ENCODE results near the gene DDX19B. TPM values are rescaled to one million over a fixed set of nuclear protein-coding genes. Genes with fewer than 3 reads are reported as not detected.
"Not testable (repeated sequence)": the region's sequence is repeated elsewhere in the genome, so short reads cannot be mapped to it uniquely, and the experiment has no call there.

DDX19B gene
- polyA plus RNA-seq, 1 donor (not counting 4 experiments of a cell fraction or from before 2014, with no cell fraction given) = 24.6 TPM

DNA sequence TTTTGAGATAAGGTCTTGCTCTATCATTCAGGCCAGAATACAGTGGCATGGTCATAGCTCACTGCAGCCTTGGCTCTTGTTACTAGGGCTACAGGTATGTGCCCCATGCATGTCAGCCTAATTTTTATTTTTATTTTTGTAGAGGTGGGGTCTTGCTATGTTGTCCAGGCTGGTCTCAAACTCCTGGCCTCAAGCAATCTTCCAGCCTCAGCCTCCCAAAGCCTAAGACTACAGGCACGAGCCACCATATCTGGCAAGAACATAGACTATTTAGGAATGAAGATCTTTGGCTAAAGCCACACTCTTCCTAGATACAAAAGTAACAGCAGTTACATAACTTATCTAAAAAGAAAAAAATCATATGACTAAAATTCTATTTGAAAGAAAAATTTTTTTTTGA, 32.1 kb downstream of the DDX19B start:
- no peak overlapping the region for H3K27ac ChIP-seq (ENCODE audit: control insufficient read depth, insufficient read depth, low read length)
- DNase-seq (ENCODE audit: low read depth, low spot score) (no peak), FAIRE-seq (no peak)
- TF ChIP-seq, protein P1, sequence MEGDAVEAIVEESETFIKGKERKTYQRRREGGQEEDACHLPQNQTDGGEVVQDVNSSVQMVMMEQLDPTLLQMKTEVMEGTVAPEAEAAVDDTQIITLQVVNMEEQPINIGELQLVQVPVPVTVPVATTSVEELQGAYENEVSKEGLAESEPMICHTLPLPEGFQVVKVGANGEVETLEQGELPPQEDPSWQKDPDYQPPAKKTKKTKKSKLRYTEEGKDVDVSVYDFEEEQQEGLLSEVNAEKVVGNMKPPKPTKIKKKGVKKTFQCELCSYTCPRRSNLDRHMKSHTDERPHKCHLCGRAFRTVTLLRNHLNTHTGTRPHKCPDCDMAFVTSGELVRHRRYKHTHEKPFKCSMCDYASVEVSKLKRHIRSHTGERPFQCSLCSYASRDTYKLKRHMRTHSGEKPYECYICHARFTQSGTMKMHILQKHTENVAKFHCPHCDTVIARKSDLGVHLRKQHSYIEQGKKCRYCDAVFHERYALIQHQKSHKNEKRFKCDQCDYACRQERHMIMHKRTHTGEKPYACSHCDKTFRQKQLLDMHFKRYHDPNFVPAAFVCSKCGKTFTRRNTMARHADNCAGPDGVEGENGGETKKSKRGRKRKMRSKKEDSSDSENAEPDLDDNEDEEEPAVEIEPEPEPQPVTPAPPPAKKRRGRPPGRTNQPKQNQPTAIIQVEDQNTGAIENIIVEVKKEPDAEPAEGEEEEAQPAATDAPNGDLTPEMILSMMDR (optimal IDR thresholded peaks at IDR 0.05 in 1 of 3, IDR thresholded peaks at IDR 0.05 in 1 of 3, conservative IDR thresholded peaks at IDR 0.05 in 1 of 3; ENCODE audit: extremely low read depth in 1 of 3, insufficient read depth in 2 of 3, low read length in 3 of 3) = no peak
- TF ChIP-seq EZH2 (IDR thresholded peaks at IDR 0.05; ENCODE audit: low read length) = no peak
- H3K4me3 ChIP-seq (ENCODE audit: control insufficient read depth in 2 of 3, extremely low read depth in 1 of 3, insufficient read depth in 2 of 3, low read depth in 1 of 3, low read length in 3 of 3) = no peak overlapping the region
- no peak overlapping the region for H2AFZ ChIP-seq (ENCODE audit: control insufficient read depth, low read length)
- no peaks in the 10 kb centered on the region for H3K9me3 ChIP-seq (ENCODE audit: control insufficient read depth, low read depth, low read length)
- no peak overlapping the region for H3K9ac ChIP-seq (ENCODE audit: control insufficient read depth, extremely low read depth, insufficient read depth, low read length)
- no peaks in the 10 kb centered on the region for H4K20me1 ChIP-seq (ENCODE audit: control insufficient read depth, extremely low read depth, insufficient read depth, low read length)
- H3K27me3 ChIP-seq (ENCODE audit: control insufficient read depth, extremely low read depth, insufficient read depth, low read length) = no peaks in the 10 kb centered on the region
- H3K36me3 ChIP-seq (ENCODE audit: control insufficient read depth in 2 of 2, extremely low read depth in 1 of 2, insufficient read depth in 2 of 2, low read length in 2 of 2) = peaks cover 10 to 12% of the 10 kb centered on the region in 2 experiments
- no peaks in the 10 kb centered on the region for H3K79me2 ChIP-seq (ENCODE audit: control insufficient read depth, insufficient read depth, low read length)
- no peak overlapping the region for H3K4me2 ChIP-seq (ENCODE audit: control insufficient read depth, extremely low read depth, insufficient read depth, low read depth, low read length)
- no peaks in the 10 kb centered on the region for H3K4me1 ChIP-seq (ENCODE audit: control insufficient read depth, extremely low read depth, insufficient read depth, low read length)
- dilution Hi-C loops (cut with MboI; ENCODE audit: extremely low pct_ligation_motif_present, low sequenced_read_pairs) = no loop called here
- no peaks in the 10 kb centered on the region for H3K9me1 ChIP-seq (ENCODE audit: control insufficient read depth, extremely low read depth, insufficient read depth, low read length)

DNA sequence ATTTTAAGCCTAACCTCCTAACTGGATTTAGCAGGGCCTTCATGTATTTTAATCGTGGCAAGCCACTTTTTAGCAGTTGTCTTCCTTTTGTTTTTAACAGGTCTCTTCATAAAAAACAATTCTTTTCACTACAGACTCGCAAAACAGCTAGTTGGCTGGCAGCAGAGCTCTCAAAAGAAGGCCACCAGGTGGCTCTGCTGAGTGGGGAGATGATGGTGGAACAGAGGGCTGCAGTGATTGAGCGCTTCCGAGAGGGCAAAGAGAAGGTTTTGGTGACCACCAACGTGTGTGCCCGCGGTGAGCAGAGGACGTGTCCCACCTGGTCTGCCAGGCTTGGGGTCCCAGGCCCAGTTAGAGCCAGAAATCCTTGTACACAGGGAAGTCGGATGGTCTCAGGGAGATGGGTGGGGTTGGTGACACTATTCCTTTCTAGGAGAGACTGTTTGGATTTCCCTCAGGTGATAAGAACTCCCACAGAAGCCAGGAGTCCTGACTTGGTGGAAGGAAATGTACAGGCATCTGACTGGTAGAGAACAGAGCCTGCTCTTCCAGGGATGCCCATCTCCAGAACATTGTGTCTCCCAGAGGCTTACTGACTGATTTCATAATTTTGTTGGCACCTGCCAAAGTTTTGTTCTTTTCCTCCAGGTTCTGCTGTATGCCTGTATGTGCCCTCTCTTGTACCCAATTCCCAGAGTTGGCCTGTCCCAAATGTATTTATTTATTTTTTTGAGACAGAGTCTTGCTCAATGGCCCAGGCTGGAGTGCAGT, 32.8 kb downstream of the DDX19B start:
- FAIRE-seq (no peak), DNase-seq (ENCODE audit: low read depth, low spot score) (no peak)
- H3K79me2 ChIP-seq (ENCODE audit: control insufficient read depth, insufficient read depth, low read length) = no peaks in the 10 kb centered on the region
- no peak overlapping the region for H3K27ac ChIP-seq (ENCODE audit: control insufficient read depth, insufficient read depth, low read length)
- H3K9ac ChIP-seq (ENCODE audit: control insufficient read depth, extremely low read depth, insufficient read depth, low read length) = no peak overlapping the region
- TF ChIP-seq, protein P1 (optimal IDR thresholded peaks at IDR 0.05 in 1 of 3, IDR thresholded peaks at IDR 0.05 in 1 of 3, conservative IDR thresholded peaks at IDR 0.05 in 1 of 3; ENCODE audit: extremely low read depth in 1 of 3, insufficient read depth in 2 of 3, low read length in 3 of 3) = peak; percentile 36 to 63 (median 62)
- no peak for TF ChIP-seq EZH2 (IDR thresholded peaks at IDR 0.05; ENCODE audit: low read length)
- no peaks in the 10 kb centered on the region for H3K27me3 ChIP-seq (ENCODE audit: control insufficient read depth, extremely low read depth, insufficient read depth, low read length)
- H4K20me1 ChIP-seq (ENCODE audit: control insufficient read depth, extremely low read depth, insufficient read depth, low read length) = no peaks in the 10 kb centered on the region
- no peaks in the 10 kb centered on the region for H3K9me3 ChIP-seq (ENCODE audit: control insufficient read depth, low read depth, low read length)
- peaks cover 11 to 12% of the 10 kb centered on the region in 2 experiments for H3K36me3 ChIP-seq (ENCODE audit: control insufficient read depth in 2 of 2, extremely low read depth in 1 of 2, insufficient read depth in 2 of 2, low read length in 2 of 2)
- dilution Hi-C loops (cut with MboI; ENCODE audit: extremely low pct_ligation_motif_present, low sequenced_read_pairs) = no loop called here
- no peaks in the 10 kb centered on the region for H3K9me1 ChIP-seq (ENCODE audit: control insufficient read depth, extremely low read depth, insufficient read depth, low read length)
- H3K4me3 ChIP-seq (ENCODE audit: control insufficient read depth in 2 of 3, extremely low read depth in 1 of 3, insufficient read depth in 2 of 3, low read depth in 1 of 3, low read length in 3 of 3) = no peak overlapping the region
- H3K4me1 ChIP-seq (ENCODE audit: control insufficient read depth, extremely low read depth, insufficient read depth, low read length) = no peaks in the 10 kb centered on the region
- H3K4me2 ChIP-seq (ENCODE audit: control insufficient read depth, extremely low read depth, insufficient read depth, low read depth, low read length) = no peak overlapping the region
- H2AFZ ChIP-seq (ENCODE audit: control insufficient read depth, low read length) = no peak overlapping the region

DNA sequence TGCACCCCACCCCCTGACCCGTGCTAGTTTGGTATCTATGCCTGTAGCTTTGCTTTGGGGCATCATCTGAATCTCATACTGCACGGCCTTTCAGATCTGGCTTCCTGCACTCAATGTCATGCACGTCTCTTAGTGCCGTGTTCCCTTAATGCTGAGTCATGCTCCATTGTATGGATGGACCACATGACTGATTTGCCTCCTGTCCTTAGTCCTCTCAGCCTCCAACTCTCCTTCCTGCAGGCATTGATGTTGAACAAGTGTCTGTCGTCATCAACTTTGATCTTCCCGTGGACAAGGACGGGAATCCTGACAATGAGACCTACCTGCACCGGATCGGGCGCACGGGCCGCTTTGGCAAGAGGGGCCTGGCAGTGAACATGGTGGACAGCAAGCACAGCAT, 33.7 kb downstream of the DDX19B start:
- dilution Hi-C loops (cut with MboI; ENCODE audit: extremely low pct_ligation_motif_present, low sequenced_read_pairs); H3K9me1 ChIP-seq (ENCODE audit: control insufficient read depth, extremely low read depth, insufficient read depth, low read length); FAIRE-seq; H4K20me1 ChIP-seq (ENCODE audit: control insufficient read depth, extremely low read depth, insufficient read depth, low read length); DNase-seq (ENCODE audit: low read depth, low spot score); H3K9me3 ChIP-seq (ENCODE audit: control insufficient read depth, low read depth, low read length); H3K79me2 ChIP-seq (ENCODE audit: control insufficient read depth, insufficient read depth, low read length); H3K27ac ChIP-seq (ENCODE audit: control insufficient read depth, insufficient read depth, low read length); H3K4me2 ChIP-seq (ENCODE audit: control insufficient read depth, extremely low read depth, insufficient read depth, low read depth, low read length); H3K4me1 ChIP-seq (ENCODE audit: control insufficient read depth, extremely low read depth, insufficient read depth, low read length); H3K27me3 ChIP-seq (ENCODE audit: control insufficient read depth, extremely low read depth, insufficient read depth, low read length); H2AFZ ChIP-seq (ENCODE audit: control insufficient read depth, low read length); H3K4me3 ChIP-seq (ENCODE audit: control insufficient read depth in 2 of 3, extremely low read depth in 1 of 3, insufficient read depth in 2 of 3, low read depth in 1 of 3, low read length in 3 of 3); H3K9ac ChIP-seq (ENCODE audit: control insufficient read depth, extremely low read depth, insufficient read depth, low read length): not testable (repeated sequence)
- H3K36me3 ChIP-seq (ENCODE audit: control insufficient read depth in 2 of 2, extremely low read depth in 1 of 2, insufficient read depth in 2 of 2, low read length in 2 of 2) = peaks cover 11 to 12% of the 10 kb centered on the region in 2 experiments
